ENCODE results near the gene CCDC32.

CCDC32 gene

DNA sequence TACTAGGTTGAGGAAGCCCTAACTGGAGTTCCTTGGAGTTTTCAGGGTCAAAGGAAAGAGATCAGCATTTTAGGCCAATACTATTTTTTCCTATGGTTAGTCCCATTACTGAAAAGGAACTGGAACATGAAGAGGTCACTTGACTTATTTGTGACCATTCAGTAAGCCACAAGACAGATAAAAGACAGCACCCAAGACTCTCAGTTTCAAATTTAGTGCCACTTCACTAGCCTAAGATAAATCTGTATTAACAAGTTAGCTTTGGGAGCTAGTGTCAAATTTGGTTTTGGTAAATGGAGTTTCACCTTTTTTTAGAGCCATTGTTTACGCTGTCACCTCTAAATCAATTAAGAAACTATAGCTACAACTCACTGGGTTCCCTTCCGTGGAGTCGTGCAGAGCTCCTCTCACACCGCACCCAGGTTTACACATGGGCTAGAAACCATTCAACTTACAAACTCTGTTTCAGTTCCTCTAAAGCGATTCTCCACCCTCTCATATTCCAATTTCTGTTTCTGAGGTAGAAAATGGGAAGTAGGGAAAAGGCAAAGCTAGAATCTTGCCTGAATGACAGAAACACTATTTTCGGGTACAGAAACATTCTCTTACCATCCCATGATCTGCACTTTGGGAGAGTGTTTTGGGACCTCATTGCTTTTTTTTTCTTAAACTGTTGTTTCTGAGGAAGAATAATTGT lies 14.4 kb downstream of the CCDC32 start:
- DNase-seq (ENCODE audit: low spot score): peak; percentile 60
- TF ChIP-seq, protein P1, sequence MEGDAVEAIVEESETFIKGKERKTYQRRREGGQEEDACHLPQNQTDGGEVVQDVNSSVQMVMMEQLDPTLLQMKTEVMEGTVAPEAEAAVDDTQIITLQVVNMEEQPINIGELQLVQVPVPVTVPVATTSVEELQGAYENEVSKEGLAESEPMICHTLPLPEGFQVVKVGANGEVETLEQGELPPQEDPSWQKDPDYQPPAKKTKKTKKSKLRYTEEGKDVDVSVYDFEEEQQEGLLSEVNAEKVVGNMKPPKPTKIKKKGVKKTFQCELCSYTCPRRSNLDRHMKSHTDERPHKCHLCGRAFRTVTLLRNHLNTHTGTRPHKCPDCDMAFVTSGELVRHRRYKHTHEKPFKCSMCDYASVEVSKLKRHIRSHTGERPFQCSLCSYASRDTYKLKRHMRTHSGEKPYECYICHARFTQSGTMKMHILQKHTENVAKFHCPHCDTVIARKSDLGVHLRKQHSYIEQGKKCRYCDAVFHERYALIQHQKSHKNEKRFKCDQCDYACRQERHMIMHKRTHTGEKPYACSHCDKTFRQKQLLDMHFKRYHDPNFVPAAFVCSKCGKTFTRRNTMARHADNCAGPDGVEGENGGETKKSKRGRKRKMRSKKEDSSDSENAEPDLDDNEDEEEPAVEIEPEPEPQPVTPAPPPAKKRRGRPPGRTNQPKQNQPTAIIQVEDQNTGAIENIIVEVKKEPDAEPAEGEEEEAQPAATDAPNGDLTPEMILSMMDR (IDR thresholded peaks at IDR 0.05; ENCODE audit: extremely low read depth, missing control alignments): no peak

DNA sequence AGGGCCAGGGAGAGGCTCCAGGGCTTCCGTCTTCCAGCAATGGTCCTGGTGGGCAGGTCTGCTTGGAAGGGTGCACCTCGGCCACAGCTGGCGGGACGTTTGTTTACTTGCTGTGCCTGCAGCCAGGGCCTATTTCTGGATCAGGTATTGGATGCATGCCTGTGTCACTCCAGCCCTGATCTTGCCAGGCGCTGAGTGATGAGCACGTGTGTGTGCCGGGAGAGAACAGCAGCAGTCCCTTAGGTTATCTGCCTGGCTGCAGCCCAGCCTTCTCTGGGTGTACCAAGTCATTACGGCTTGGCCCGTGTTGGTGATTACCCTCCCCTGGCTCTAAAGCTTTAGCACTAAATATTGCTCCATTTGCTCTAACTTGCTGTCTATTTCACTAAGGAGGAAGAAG lies 14.9 kb downstream of the CCDC32 start:
- TF ChIP-seq, protein P1 (IDR thresholded peaks at IDR 0.05; ENCODE audit: extremely low read depth, missing control alignments): no peak
- DNase-seq (ENCODE audit: low spot score): no peak

DNA sequence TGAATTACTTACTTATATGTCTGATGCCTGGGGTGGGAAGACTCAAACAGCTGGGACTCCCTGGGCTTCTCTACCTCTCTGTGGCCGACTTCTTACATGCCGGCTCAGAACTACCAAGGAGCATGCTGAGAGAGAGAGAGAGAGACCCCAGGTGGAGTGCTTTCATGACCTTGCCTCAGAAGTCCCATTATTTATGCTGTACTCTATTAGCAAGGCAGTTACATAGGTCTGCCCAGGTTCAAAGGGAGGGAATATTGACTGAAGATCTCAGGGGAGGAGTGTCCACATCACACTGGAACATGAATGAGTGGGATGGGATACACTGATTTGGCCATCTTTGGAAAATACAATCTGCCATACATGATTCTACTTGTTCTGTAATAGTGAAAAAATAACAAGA lies 16.2 kb downstream of the CCDC32 start:
- TF ChIP-seq, protein P1 (IDR thresholded peaks at IDR 0.05; ENCODE audit: extremely low read depth, missing control alignments): no peak

DNA sequence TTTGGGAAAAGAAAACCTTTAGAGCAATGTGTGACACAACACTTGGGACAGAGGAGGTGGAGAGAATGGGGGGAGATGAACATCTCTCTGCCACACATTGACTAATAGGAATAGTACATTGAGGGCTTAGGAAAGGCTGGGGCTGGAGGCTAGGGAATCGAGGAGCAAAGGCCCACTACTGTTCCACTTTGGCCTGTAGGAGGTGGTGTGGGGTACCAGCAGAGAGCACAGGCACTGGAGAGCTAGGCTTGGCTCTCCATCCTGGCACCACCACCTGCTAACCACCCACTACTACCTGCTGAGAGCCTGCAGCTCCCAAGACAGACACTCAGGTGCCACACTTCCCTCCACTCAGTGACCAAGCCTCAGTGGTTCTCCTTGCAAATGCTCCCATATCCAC lies 19.4 kb downstream of the CCDC32 start:
- DNase-seq (ENCODE audit: low spot score): no peak
- TF ChIP-seq, protein P1 (IDR thresholded peaks at IDR 0.05; ENCODE audit: extremely low read depth, missing control alignments): no peak

More for the DNA sequence above, 16.2 kb downstream of the CCDC32 start:
- DNase-seq (ENCODE audit: low spot score): no peak

DNA sequence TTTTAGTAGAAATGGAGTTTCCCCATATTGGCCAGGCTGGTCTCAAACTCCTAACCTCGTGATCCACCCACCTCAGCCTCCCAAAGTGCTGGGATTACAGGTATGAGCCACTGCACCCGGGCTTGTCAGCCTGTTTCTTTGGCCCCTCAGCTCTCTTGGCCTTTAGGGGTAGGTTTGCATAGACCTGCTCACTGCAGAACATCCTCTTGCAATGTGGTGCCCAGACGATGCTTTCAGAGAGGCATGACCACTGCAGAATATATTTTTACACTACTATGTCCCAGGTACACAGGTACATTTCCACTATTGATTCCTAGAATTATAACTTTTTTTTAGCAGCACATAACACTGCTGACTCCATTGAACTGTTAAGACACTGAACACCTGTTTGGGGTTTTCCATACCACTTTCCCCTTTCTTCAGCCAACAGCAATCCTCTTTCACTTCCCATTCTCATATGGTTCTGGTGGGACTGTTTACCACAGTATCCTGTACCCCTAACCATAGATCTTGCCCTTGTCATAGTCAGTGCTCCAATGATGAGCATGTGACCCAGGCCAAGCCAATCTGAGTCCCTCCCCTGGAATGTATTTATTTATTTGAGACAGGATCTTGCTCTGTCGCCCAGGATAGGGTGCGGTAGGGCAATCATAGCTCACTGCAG lies 21.1 kb downstream of the CCDC32 start:
- peak; percentile 51 for DNase-seq (ENCODE audit: low spot score)
- TF ChIP-seq, protein P1 (IDR thresholded peaks at IDR 0.05; ENCODE audit: extremely low read depth, missing control alignments): no peak

DNA sequence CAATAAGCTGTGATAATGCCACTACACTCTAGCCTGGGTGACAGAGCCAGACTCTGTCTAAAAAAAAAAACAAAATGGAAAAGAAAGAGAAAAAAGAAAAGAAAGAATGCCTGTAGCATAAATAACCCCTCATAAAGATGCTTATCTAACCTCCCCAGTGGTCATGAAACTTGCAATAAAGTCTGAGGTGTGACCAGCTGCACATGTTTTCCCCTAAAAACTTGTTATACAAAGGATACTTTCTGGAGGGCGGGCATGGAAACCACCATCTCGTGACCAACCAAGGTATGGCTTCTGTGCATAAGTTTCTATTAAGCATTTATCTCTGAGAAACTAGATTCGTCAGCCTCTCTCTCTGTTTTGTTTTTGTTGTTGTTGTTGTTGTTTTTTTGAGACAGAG lies 21.8 kb downstream of the CCDC32 start:
- TF ChIP-seq, protein P1 (IDR thresholded peaks at IDR 0.05; ENCODE audit: extremely low read depth, missing control alignments): no peak
- no peak for DNase-seq (ENCODE audit: low spot score)

DNA sequence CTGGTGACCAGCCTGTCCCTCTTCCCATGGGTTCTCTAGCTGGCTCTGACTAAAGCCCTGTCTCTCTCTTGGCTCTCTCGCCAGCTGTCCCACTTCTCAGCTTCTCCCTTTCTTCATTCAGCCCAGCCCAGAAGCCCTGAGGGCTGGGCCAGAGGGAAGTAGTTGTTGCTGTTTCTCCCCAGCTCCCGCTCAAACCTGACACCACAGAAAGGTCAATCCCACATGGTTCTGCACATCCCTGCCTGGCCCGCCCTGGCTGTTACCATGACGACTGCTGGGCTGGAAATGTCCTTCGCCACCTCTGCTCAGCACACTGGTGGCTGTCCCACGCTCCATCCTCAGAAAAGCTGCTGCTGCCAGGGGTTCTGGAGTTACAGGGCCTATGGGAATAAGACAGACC lies 25.9 kb downstream of the CCDC32 start:
- TF ChIP-seq, protein P1 (IDR thresholded peaks at IDR 0.05; ENCODE audit: extremely low read depth, missing control alignments): no peak
- DNase-seq (ENCODE audit: low spot score): no peak

All from GM20000 (cell line).